ENCODE results near the gene ARHGAP1.

ARHGAP1 gene

DNA sequence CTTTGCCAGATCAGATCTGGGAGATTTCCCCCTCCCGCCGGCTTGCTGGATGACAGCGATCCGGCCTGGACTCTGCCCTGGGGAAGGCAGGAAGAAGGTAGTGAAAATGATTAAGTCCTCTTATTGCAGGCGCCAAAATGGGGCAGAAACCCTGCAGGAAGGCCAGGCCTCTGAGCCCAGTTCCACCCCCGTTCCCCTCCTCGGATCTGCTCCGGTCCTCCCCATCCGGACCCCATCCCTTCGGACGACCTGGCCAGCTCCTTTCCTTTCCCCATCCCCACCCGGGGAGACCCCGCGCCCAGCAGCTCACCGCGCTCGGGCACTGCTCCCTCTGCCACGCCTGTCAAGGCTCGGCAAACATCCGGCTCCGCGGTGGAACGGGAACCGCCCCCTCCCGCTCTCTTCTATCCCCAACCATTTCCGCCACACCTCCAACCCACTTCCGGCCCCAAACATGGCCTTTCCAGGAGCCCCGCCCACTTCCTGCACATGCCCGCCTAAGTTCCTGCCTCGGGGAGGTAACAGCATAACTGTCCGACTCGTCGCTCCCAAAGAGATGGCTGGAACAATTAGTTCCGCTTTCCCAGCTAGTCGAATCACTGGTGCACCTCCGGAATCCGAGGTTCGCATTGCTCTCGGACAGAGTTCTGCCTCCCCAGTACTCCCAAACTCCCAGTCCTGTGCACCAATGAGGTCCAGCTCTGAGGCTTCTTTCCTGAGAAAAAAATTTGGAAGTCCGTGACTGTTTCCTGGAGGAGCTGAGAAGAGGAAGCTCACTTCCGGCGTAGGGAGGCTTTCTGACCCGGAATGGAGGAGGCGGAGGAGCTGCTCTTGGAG lies at the start of gene ARHGAP1, which contains the start of gene ZNF408:
TSS of gene ARHGAP1 (minus strand) at position 379 of the 837 bp plus-strand sequence. CDS start 4,512 bp downstream, outside the sequence.
TSS of gene ZNF408 (plus strand) at position 791 of the 837 bp plus-strand sequence. CDS start at position 808, 17 bp downstream.
- DNase-seq = peak; percentile 99

DNA sequence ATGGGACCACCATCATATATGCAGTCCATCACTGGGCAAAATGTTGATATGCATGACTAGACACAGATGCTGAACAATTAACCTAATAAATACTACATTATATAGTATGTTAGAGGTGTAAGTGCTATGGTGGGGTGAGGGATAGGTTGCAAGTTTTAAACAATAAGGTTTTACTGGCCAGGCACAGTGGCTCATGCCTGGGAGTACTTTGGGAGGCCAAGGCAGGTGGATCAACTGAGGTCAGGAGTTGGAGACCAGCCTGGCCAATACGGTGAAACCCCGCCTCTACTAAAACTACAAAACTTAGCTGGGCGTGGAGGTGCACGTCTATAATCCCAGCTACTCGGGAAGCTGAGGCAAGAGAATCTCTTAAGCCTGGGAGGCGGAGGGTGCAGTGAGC lies 46.7 kb upstream of the ARHGAP1 start:
- DNase-seq = no peak

DNA sequence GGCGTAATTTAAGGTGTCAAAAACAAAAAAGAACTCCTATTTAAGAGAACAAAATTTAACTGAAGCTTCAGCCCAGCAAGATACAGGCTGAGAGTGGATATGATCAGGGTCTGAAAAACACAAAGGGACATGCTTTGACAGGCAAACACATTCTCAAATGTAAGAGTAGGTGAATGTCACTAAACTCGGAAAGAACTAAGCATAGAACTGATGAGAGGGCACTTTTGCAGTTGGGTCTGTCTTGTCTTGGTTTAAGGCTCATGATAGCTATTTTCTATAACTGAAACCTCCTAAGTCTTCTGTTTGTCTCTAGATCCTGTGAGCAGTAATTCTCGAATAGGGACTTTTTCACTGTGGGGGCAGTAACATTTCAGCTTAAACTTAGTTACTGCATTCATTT lies 45.6 kb upstream of the ARHGAP1 start:
- DNase-seq = no peak

DNA sequence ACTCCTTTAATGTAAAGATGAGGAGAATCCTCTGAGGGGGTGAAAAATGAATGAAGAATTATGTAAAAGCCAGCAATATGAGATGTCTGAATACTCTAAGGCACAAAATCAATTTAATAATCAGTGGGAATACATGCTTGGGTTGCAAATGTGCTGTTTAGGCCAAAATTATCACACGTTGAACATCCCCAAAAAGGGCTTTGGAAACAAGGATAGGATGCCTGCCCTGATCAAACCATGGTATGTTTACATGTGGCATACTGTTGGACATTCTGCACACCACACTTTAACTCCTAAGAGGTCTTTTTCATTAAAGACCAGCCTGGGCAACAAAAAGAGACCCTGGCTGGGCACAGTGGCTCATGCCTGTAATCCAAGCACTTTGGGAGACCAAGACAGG lies 44.9 kb upstream of the ARHGAP1 start:
- DNase-seq = no peak

DNA sequence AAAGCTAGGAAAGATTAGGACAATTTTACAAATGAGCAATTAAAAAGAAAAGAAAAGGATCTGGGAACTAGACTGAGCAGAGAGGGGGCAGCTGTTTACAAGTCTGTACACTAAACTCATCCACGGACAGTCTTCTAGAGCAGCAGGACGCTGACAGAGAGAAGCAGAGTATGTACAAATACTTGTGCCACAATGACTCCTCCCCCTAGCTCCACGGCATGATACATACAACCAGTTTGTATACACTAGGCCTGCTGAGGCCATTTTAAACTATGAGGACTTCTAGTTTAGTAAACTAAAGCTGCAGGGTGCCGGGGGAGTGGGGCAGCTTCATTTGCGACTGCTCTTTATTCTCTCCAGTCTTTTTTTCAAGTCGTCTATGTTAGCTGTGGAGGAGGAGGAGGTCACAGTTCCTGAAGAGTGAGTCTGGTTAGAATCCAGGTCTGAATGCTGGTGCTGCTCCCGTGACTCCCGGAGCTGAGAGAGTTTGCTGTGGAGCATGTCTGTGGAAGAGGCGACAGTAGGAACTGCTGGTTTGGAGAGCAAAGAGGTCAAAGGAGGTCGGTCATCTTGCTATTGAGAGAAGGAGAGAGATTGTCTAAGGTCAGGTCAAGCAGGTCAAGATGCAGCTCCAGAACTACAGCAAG lies 43.4 kb upstream of the ARHGAP1 start:
- no peak for DNase-seq

DNA sequence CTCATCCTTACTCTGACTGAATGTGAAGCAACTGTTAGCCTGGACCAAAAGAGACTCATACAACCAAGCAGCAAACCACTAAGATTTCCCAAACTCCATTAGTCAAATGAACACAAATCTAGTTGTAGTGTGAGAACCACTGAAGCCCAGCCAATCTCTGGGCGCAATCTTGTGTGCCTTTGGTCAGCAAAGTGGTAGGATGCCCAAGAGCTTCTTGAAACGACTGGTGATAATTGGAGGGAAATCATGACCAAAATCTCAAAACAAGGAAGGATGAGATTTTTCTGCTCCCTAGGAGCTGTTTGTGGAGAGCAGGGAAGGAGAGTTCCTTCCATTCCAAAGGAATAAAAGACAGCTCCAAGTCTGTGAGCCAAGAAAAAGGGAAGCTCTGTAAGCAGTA lies 42.6 kb upstream of the ARHGAP1 start:
- no peak for DNase-seq

DNA sequence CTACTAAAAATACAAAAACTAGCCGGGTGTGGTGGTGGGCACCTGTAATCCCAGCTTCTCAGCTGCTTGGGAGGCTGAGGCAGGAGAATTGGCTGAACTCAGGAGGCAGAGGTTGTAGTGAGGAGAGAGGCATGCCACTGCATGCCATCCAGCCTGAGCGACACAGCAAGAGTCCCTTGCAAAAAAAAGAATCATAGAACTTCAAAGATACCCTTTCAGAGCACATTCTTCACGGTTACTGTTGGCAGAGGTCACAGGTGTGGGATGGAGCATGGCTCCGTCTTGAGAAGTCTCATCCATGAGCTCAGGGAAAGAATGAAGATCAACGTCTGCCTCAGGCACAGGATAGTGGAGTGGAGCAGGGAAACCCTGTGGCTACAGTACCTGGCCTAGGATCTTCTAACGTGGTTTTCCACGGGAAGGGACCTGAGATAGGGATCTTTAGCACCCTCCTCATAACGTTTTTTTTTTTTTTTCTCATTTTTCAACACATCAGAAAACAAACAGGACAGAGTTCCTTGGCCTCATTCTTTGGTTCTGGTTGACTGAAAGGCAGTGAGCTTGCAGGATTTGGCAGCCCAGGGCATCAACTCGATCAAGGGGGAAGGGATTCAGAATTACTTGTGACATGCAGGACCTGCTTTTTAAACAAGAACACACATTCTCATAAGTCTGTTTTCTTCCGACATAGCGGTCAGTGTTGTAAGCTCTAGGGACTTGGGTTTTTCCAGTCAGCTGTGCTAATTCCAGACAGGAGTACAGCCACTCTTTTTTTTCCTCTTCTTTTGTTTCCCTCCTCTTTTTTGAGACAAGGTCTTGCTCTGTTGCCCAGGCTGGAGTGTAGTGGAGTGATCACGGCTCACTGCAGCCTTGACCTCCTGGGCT lies 41.4 kb upstream of the ARHGAP1 start:
- DNase-seq = no peak

DNA sequence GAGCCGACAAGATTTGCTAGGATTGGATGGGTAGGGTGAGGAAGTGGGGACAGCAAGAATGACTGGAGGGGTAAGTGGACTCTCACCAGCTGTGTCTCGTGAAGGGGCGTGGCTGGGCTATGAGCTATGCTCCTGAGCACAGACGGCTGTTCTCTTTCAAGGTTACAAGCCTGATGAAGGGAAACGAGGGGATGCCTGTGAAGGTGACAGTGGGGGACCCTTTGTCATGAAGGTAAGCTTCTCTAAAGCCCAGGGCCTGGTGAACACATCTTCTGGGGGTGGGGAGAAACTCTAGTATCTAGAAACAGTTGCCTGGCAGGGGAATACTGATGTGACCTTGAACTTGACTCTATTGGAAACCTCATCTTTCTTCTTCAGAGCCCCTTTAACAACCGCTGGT lies 38.5 kb upstream of the ARHGAP1 start:
- no peak for DNase-seq

DNA sequence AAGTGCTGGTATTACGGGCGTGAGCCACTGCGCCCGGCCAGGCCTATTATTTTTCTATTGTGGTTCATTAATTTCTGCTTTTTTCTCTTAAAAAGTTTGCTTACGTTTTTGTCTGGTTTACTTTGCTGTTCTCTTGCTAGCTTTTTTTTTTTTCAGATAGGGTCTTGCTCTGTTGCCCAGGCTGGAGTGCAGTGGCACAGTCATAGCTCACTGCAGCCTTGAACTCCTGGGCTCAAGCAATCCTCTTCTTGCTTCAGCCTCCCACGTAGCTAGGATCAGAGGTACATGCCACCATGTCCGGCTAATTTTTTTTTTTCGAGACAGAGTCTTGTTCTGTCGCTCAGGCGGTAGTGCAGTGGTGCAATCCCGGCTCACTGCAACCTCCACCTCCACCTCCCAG lies 37.3 kb upstream of the ARHGAP1 start:
- DNase-seq = no peak

DNA sequence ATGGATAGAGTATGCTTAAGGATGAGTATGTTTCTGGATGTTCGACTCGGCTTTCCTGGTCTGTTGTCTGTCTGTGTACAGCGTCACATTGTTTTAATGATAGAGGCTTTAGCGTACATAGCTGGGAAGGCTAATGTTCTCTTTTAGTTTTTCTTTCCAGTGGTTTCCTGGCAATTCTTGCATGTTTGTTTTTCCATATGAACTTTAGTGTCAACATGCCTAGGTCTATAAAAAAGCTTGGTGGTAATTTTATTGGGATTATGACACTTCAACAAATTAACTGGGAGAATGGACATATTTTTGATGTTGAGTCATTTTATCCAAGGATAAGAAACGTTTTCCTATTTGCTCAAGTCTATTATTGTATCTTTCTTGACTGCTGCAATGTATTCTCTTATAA lies 36.2 kb upstream of the ARHGAP1 start:
- DNase-seq = no peak

DNA sequence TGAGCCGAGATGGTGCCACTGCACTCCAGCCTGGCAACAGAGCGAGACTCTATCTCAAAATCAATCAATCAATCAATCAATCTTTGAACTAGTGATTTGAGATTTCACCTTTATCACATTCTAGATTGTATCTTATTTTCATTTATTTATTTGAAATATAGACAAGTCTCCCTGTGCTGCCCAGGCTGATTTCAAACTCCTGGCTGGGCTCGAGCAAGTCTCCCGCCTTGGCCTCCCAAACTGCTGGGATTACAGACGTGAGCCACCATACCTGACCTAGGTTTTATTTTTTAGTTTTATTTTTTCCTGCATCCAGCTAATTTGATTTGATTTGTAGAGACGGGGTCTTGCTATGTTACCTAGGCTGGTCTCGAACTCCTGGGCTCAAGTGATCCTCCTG lies 35.7 kb upstream of the ARHGAP1 start:
- DNase-seq = no peak

DNA sequence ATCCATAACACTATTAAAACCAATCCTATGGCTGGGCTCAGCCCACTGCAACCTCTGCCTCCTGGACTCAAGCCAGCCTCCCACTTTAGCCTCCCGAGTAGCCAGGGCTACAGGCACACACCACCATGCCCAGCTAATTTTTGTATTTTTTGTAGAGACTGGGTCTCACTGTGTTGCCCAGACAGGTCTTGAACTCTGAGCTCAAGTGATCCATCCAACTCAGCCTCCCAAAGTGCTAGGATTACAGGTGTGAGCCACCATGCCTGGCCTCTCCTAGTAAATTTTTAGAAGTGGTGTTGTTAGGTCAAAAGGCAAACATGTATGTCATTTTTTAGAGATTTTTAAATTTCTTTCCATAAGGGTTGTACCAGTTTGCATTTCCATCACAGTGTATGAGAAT lies 32.8 kb upstream of the ARHGAP1 start:
- no peak for DNase-seq

DNA sequence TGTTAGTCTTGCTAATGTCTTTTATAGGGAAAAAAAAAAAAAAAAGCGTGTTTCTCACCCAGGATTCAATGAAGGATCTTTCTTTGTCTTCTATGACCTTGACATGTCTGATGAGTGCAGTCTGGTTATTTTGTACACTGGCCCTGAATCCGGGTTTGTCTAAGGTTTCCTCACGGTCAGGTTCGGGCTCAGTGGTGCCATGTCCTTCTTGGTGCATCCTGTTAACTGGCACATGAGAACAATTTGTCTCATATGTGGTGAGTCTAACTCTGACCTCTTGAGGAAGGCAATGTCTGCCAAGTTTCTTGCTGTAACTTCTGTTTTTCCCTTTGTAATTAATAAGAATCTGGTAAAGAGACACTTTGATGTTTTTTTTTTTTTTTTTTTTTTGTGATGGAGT lies 31.1 kb upstream of the ARHGAP1 start:
- DNase-seq = no peak

DNA sequence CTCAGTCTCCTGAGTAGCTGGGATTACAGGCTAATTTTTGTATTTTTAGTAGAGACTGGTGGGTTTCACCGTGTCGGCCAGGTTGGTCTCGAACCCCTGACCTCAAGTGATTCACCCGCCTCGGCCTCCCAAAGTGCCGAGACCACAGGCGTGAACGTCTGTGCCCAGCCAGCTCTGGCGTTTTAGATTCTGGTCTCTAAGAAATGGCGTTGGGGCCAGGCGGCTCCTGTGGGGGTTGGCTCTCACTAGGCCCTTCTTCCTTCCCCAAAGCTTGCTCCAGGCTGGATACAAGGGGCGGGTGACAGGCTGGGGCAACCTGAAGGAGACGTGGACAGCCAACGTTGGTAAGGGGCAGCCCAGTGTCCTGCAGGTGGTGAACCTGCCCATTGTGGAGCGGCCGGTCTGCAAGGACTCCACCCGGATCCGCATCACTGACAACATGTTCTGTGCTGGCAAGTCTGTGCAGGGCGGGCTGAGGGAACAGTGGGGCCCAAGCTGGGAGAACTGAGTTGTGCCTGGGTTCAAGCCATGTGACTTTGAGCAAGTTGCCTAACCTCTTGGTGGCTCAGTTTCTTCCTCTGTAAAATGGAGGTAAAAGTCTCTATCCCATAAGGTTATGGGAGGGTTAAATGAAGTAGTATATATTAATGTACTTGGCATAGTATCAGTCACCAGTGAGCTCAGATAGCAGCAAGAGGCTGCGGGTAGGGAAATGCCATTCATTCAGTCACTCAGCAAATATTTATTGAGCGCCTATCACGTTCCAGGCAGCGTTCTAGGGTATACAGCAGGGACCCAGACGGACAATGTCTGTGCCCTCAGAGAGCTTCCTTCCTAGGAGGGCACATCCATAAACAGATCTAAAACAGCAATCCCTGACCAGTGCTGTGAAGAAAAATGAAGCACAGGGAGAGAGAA lies 28.9 kb upstream of the ARHGAP1 start:
- no peak for DNase-seq

DNA sequence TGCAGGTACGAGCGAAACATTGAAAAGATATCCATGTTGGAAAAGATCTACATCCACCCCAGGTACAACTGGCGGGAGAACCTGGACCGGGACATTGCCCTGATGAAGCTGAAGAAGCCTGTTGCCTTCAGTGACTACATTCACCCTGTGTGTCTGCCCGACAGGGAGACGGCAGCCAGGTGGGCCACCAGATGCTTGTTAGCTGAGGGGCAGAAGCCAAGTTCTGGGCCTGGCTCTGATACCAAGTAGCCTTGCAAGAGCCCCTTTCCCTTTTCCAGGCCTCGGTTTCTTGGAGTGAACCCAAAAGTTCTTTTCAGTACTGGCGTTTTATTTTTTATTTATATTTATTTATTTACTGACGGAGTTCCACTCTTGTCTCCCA lies 28.2 kb upstream of the ARHGAP1 start:
- DNase-seq = no peak

DNA sequence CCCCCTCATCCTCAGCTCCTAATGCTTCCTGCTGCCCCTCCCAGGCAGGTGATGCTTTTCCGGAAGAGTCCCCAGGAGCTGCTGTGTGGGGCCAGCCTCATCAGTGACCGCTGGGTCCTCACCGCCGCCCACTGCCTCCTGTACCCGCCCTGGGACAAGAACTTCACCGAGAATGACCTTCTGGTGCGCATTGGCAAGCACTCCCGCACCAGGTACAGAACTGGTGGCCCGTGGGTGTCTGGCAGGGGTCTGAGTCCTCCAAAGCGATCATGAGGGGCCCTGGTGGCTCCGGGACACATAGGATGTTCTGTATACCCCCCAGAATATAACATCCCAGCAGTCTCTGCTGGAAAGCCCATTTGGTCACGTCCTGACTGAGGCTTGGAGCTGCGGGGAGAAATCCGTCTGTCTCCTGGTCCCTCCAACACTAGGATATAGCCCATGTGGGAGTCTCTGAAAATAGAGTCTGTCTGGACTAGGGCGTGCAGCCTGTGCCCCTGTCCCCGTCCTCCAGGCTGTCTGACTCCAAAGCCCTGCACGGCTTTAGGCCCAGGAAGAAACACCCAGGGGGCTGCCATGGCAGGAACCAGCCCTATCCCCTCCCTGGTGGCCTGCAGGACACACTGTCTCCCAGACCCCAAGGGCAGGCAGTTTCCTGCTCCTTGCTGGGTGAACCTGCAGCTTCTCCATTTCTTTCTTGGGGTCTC lies 27.7 kb upstream of the ARHGAP1 start:
- DNase-seq = no peak

DNA sequence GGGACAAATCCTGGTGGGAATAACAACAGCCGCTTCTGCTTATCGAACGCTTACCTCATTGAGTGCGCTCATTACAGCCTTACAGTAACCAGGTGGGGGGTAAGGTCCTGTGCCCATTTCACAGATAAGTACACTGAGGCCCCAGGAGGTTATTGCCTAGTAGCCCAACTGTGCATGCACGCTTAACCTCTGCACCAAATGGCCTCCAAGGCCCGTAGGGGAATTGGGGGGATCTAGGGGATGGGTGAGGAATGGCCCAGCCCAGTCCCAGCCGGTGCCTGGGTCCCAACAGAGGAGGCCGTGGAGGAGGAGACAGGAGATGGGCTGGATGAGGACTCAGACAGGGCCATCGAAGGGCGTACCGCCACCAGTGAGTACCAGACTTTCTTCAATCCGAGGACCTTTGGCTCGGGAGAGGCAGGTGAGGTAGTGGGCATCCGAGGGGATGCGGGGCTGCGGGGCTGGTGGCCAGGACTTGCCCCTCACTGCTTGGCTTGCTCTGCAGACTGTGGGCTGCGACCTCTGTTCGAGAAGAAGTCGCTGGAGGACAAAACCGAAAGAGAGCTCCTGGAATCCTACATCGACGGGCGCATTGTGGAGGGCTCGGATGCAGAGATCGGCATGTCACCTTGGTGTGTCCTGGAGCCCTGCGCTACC lies 25.9 kb upstream of the ARHGAP1 start:
- no peak for DNase-seq

DNA sequence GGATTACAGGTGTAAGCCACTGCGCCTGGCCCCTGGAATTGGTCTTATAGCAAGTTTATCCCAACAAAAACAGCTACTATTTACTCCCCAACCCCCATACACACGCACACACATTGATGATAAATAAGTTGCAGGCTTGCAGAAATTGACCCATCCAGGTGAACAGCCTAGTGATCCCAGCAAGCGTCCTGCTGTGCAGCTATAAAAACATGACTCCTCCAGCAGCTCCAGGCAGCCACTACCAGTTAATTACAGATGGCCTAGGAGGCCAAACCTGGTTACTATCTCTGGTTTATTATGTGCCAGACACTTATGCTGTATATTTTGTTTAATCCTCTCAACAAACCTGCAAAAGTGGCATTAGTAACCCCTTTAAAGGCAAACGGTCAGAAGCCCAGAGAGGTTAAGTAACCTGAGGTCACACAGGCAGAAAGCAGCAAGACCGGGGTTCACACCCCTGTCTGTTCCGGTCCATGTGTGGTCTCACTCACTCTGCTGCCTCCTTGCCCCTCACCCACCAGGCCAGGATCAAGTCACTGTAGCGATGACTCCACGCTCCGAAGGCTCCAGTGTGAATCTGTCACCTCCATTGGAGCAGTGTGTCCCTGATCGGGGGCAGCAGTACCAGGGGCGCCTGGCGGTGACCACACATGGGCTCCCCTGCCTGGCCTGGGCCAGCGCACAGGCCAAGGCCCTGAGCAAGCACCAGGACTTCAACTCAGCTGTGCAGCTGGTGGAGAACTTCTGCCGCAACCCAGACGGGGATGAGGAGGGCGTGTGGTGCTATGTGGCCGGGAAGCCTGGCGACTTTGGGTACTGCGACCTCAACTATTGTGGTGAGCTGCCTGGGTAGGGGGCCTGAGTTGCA lies 25.2 kb upstream of the ARHGAP1 start:
- no peak for DNase-seq

DNA sequence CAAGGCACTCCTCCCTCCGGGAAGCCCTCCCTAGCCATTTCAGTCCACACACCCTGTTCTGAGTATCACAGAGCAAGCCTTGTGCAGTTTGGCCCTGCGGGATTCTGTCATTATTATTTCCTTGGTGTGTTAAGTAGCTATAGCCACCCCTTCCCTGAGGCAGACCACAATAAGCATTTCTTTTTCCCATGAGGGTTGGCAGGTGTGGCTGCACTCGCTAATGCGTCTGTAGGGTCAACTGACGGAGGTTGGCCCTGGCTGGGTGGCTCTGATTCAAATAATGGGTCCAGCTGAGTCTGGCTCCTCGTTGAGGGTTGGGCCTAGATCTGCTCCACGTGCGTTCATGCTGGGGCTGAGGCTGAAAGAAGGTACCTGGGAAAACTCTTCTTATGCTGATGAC lies 23.7 kb upstream of the ARHGAP1 start:
- no peak for DNase-seq

DNA sequence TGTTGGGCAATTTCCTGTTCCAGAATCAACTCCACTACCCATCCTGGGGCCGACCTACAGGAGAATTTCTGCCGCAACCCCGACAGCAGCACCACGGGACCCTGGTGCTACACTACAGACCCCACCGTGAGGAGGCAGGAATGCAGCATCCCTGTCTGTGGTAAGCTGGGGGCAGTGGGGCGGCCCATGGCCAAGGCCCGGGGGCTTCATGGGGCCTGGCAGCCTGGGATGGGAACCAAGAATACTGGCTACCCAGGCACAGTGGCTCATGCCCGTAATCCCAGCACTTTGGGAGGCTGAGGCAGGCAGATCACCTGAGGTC lies 22.9 kb upstream of the ARHGAP1 start:
- no peak for DNase-seq

All from inflammatory macrophage treated with lipopolysaccharide for 4 hours (primary cell).